PC-9 (cell line): Measurements from ENCODE around the gene RPTOR. TPM values are rescaled to one million over a fixed set of nuclear protein-coding genes. Genes with fewer than 3 reads are reported as not detected.

Experiments used
- BruUV-seq: library from RNA; stranded (reverse); fragments of 400-500 nt; replicated peaks from 2 replicates; lab custom pipeline; 2021; lab: Mats Ljungman, UMichigan
- CTCF ChIA-PET: fragments of 300-600 bp; sonication (Branson Sonifier 250); formaldehyde crosslinking; loops from one replicate; lab custom pipeline; 2022; ENCODE audit warnings: antibody characterized with exemption; lab: Charles Lee
- POLR2A ChIA-PET: fragments of 300-600 bp; sonication (Branson Sonifier 250); formaldehyde crosslinking; loops from one replicate; lab custom pipeline; 2022; ENCODE audit warnings: antibody characterized with exemption; ENCODE audit not compliant: unreplicated experiment; lab: Charles Lee
- DNase-seq, 2 experiments: peaks; one replicate each; pipeline versions ENCODE4 v3.0.0 to v3.0.0-alpha.2; 2015 to 2022; ENCODE audit warnings: mixed read lengths in 1 of 2
- H2AFZ ChIP-seq: fragments of 200-600 bp; sonication (generic); 2 replicates; pipeline ENCODE4 v1.8.1; 2017; ENCODE audit warnings: antibody characterized with exemption
- H3F3A ChIP-seq: fragments of 200-600 bp; sonication (generic); 2 replicates; pipeline ENCODE4 v1.8.1; 2017; ENCODE audit warnings: antibody characterized with exemption, mild to moderate bottlenecking, low read depth; ENCODE audit not compliant: insufficient read depth
- H3K27ac ChIP-seq: fragments of 200-600 bp; sonication (generic); 2 replicates; pipeline ENCODE4 v1.6.1; 2016; ENCODE audit warnings: mixed run types
- H3K27me3 ChIP-seq: fragments of 200-600 bp; sonication (generic); 2 replicates; pipeline ENCODE4 v1.6.1; 2016; ENCODE audit warnings: low read depth, mixed run types; ENCODE audit not compliant: insufficient read depth
- H3K36me3 ChIP-seq: fragments of 200-600 bp; sonication (generic); 2 replicates; pipeline ENCODE4 v1.6.1; 2016; ENCODE audit warnings: low read depth, mixed run types
- H3K4me1 ChIP-seq: fragments of 200-600 bp; sonication (generic); replicated peaks from 2 replicates; pipeline ENCODE4 v1.6.1; 2016; ENCODE audit warnings: mixed run types; ENCODE audit not compliant: insufficient read depth
- H3K4me2 ChIP-seq: fragments of 200-600 bp; sonication (generic); 2 replicates; pipeline ENCODE4 v1.6.1; 2017; ENCODE audit warnings: mixed run types
- H3K4me3 ChIP-seq: fragments of 200-600 bp; sonication (generic); 2 replicates; pipeline ENCODE4 v1.6.1; 2016; ENCODE audit warnings: mixed run types
- H3K79me2 ChIP-seq: fragments of 200-600 bp; sonication (generic); 2 replicates; pipeline ENCODE4 v1.6.1; 2017; ENCODE audit warnings: low read depth, mixed run types
- H3K9me2 ChIP-seq: fragments of 200-600 bp; sonication (generic); 2 replicates; pipeline ENCODE4 v1.8.1; 2017; ENCODE audit warnings: mild to moderate bottlenecking; ENCODE audit not compliant: insufficient read depth
- H3K9me3 ChIP-seq: fragments of 200-600 bp; sonication (generic); 2 replicates; pipeline ENCODE4 v1.8.1; 2016; ENCODE audit warnings: low read depth; ENCODE audit not compliant: insufficient read depth
- H4K20me1 ChIP-seq: fragments of 200-600 bp; sonication (generic); 2 replicates; pipeline ENCODE4 v1.8.1; 2017; ENCODE audit not compliant: insufficient read depth
- EZH2 ChIP-seq: fragments of 200-600 bp; sonication (generic); IDR thresholded peaks from 2 replicates; pipeline ENCODE4 v1.8.0; 2017; ENCODE audit warnings: antibody characterized with exemption, low read depth
- intact Hi-C: fragments of 100-400 bp; cut with micrococcal nuclease; formaldehyde crosslinking; loops from one replicate; pipeline ENCODE4 v1.10.0; 2022; ENCODE audit not compliant: unreplicated experiment
- total RNA-seq: library from RNA; stranded (reverse); gene quantifications from 2 replicates; pipeline ENCODE4 v1.2.3, GENCODE V29; 2021
- TF ChIP-seq, protein P1 (sequence below): fragments of 200-600 bp; sonication (generic); conservative IDR thresholded peaks from 2 replicates; pipeline ENCODE4 v1.6.1; 2017; ENCODE audit warnings: mixed run types, antibody characterized with exemption, mild to moderate bottlenecking, moderate library complexity

RPTOR gene
- total RNA-seq, 1 experiment from 2014 or later, result 50.8 TPM

DNA sequence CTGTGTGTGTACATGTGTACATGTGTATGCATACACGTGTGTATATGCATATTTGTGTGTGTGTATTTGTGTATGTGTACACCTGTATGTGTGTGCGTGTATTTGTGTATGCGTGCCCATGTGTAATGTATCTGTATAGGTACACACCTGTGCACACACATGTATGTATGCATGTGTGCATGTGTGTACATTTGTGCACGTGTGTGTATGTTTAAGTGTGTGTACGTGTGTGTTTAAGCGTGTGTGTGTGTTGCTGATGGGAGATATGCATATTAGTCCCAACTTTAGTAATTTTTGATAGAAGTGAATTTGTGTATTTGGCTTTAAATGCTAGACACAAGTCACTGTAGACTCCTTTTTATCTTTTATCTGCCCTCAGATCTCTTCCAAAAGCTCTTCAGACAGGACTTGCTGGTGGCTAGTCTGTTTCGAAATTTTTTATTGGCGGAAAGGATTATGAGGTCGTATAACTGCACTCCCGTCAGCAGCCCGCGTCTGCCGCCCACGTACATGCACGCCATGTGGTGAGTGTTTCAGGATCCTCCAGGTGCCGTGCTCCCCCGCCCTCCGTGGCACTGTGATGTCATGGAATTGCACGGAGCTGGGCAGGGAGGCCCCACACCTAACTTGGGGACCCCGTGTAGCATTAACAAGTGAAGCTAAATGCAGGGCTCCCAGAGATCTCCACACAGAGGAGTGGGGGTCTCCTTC lies 278.2 kb downstream of the RPTOR start:
- POLR2A ChIA-PET, result no interaction called here
- Histone ChIP-seq H3K4me3 (no peak overlapping the region), H3K4me2 (no peak overlapping the region), H3K36me3 (no peaks in the 10 kb centered on the region), H3K27ac (no peak overlapping the region), H3K79me2 (no peaks in the 10 kb centered on the region), H3K9me2 (no peaks in the 10 kb centered on the region), H3K9me3 (no peaks in the 10 kb centered on the region), H2AFZ (no peak overlapping the region), H3K27me3 (no peaks in the 10 kb centered on the region), H3F3A (no peaks in the 10 kb centered on the region), H4K20me1 (no peaks in the 10 kb centered on the region), H3K4me1 (peaks cover 6% of the 10 kb centered on the region; the same call in 1 of the 2 replicates)
- TF ChIP-seq, protein P1, sequence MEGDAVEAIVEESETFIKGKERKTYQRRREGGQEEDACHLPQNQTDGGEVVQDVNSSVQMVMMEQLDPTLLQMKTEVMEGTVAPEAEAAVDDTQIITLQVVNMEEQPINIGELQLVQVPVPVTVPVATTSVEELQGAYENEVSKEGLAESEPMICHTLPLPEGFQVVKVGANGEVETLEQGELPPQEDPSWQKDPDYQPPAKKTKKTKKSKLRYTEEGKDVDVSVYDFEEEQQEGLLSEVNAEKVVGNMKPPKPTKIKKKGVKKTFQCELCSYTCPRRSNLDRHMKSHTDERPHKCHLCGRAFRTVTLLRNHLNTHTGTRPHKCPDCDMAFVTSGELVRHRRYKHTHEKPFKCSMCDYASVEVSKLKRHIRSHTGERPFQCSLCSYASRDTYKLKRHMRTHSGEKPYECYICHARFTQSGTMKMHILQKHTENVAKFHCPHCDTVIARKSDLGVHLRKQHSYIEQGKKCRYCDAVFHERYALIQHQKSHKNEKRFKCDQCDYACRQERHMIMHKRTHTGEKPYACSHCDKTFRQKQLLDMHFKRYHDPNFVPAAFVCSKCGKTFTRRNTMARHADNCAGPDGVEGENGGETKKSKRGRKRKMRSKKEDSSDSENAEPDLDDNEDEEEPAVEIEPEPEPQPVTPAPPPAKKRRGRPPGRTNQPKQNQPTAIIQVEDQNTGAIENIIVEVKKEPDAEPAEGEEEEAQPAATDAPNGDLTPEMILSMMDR, result no peak
- no peak for TF ChIP-seq EZH2
- peak in 1 of 2 experiments; percentile 42 for DNase-seq
- intact Hi-C loops, result no loop called here
- no TSS peak for BruUV-seq
- CTCF ChIA-PET, result no interaction called here

DNA sequence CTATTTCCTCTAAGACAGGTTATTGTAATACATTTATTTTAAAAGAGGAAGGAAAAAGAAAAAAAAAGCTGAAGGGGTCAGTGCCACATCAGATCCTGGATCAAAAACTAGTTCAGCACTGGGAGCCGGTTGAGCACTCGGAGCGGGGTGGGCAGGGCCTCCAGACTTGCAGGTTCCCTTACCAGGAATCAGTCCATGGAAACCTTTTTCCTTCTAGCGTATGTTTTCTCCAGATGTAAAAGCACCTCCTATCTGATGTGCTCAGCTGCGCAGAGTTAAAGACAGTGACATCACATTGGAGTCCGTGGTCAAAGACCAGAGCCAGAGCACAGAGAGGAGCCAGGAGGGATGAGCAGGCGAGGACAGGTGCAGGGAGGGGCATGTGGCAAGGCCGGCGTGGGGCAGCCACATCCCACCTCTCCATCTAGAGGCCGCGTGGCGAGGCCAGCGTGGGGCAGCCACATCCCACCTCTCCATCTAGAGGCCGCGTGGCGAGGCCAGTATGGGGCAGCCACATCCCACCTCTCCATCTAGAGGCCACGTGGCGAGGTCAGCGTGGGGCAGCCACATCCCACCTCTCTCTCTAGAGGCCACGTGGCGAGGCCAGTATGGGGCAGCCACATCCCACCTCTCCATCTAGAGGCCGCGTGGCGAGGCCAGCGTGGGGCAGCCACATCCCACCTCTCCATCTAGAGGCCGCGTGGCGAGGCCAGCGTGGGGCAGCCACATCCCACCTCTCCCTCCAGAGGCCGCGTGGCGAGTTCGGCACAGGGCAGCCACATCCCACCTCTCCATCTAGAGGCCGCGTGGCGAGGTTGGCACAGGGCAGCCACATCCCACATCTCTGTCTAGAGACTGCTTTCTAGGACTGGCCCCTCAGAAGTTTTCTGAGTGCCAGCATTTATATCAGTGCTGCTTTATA lies 280.2 kb downstream of the RPTOR start:
- no peak overlapping the region for H3K27ac ChIP-seq
- POLR2A ChIA-PET, result no interaction called here

More for the DNA sequence above, 280.2 kb downstream of the RPTOR start:
- Histone ChIP-seq H4K20me1 (no peaks in the 10 kb centered on the region), H3K9me3 (no peaks in the 10 kb centered on the region), H3K4me2 (no peak overlapping the region), H3K4me3 (no peak overlapping the region), H3F3A (no peaks in the 10 kb centered on the region), H3K79me2 (no peaks in the 10 kb centered on the region), H3K36me3 (no peaks in the 10 kb centered on the region), H3K4me1 (peaks cover 6% of the 10 kb centered on the region; the same call in 1 of the 2 replicates), H2AFZ (no peak overlapping the region), H3K27me3 (no peaks in the 10 kb centered on the region), H3K9me2 (no peaks in the 10 kb centered on the region)
- CTCF ChIA-PET, result no interaction called here
- BruUV-seq, result no TSS peak
- TF ChIP-seq, protein P1, result no peak
- TF ChIP-seq EZH2, result no peak
- intact Hi-C loops, result no loop called here
- no peak for DNase-seq
